HFFc6 (cell line): ENCODE results near the gene TUBA8. TPM values are rescaled to one million over a fixed set of nuclear protein-coding genes. Genes with fewer than 3 reads are reported as not detected.

ENCODE experiments used
- DNase-seq: peaks from one replicate; pipeline ENCODE4 v3.0.0-alpha.2; 2018
- H3K27ac Mint-ChIP-seq: 2 replicates; pipeline ENCODE4 v1.8.0; 2020; ENCODE audit warnings: mild to moderate bottlenecking, mixed read lengths
- H3K27me3 Mint-ChIP-seq: 2 replicates; pipeline ENCODE4 v1.8.0; 2021; ENCODE audit warnings: mild to moderate bottlenecking, moderate library complexity, mixed read lengths; ENCODE audit not compliant: insufficient read depth
- H3K36me3 Mint-ChIP-seq: 2 replicates; pipeline ENCODE4 v1.8.0; 2021; ENCODE audit warnings: low read depth, mixed read lengths
- H3K4me1 Mint-ChIP-seq: 2 replicates; pipeline ENCODE4 v1.8.0; 2020; ENCODE audit warnings: low read depth, mixed read lengths
- H3K4me3 Mint-ChIP-seq: 2 replicates; pipeline ENCODE4 v1.8.0; 2020; ENCODE audit warnings: mild to moderate bottlenecking, moderate library complexity, mixed read lengths
- H3K9me3 Mint-ChIP-seq: 2 replicates; pipeline ENCODE4 v1.8.0; 2020; ENCODE audit warnings: mild to moderate bottlenecking, mixed read lengths
- CTCF ChIP-seq: fragments of 200-600 bp; sonication (generic); IDR thresholded peaks from 2 replicates; pipeline ENCODE4 v1.5.0; 2021; ENCODE audit warnings: antibody characterized with exemption, mild to moderate bottlenecking
- total RNA-seq, 6 experiments: library from RNA; stranded (reverse); fragmentation: NEBNext Ultra II Directional; extraction: Animal tissue kit (Norgen Biotek cat#: 25700); gene quantifications; 2 replicates in 1 of 6; 3 replicates in 5 of 6; pipeline ENCODE4 v1.2.3, GENCODE V29; 2021

The TUBA8 gene
- total RNA-seq, 6 experiments from 2014 or later, result 0.14 to 0.43 (median 0.29) TPM

DNA sequence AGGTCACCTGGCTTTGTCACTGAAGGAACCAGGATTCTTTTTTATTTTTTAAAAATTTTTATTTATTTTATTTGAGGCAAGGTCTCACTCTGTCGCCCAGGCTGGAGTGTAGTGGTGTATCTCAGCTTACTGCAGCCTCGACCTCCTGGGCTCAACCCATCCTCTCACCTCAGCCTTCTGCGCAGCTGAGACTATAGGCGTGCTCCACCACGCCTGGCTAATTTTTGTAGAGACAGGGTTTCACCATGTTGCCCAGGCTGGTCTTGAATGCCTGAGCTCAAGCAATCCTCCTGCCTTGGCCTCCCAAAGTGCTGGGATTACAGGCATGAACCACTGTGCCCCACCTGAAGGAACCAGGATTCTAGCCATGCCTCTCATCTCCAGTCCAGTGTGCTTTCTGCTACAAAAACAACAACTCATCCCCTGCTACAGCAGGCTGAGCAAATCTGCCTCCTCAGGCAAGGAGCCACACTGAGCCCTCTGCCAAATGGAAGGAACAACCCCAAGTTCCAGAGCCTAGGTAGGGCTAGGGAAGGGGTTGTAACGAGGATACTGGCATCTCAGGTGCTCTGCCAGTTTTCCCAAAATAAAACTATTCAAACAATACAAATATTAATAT is 35.4 kb upstream of the TUBA8 start:
- Mint-ChIP-seq H3K36me3 (peaks cover 11% of the 10 kb centered on the region; the same call in 1 of the 2 replicates), H3K4me3 (no peak overlapping the region), H3K27me3 (no peaks in the 10 kb centered on the region; the same call in 1 of the 2 replicates), H3K4me1 (peaks cover 35% of the 10 kb centered on the region), H3K27ac (no peak overlapping the region), H3K9me3 (no peaks in the 10 kb centered on the region)
- DNase-seq, result no peak
- TF ChIP-seq CTCF, result no peak

DNA sequence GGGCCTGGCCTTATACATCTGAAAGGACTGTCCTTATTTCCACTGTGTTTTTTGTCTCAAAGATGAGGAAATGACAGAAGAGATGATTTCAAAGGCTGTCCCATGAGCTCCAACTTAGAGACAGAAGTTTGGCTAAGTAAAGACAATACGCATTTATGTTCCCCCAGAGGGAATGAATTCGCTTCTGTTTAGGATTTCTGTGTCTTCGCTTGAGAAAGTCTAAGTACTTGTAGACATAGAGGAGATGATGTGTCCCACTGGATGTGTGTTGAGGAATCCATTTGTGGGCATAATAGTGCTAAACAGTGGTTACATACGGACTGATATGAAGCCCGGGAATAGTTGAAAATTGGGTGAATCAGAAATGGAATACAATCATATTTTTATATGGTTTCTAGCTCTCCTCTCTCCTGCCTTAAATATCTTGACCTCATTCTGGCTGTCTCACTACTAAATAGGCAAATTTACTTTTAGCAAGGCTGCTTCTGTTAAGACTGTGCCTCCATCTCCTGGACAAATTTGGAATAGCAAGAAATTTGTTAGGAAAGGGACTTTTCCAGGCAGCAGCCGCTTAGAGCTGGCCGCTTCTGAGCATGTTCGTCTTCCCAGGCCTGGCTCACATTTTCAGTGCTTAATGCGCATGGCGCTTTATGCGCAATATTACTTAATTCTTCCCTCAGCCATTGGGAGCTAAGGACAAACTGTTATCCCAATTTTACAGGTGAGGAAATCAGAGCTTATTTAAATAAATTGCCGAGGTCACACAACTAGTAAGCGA is 34.7 kb upstream of the TUBA8 start:
- peaks cover 16% of the 10 kb centered on the region for H3K36me3 Mint-ChIP-seq
- H3K27me3 Mint-ChIP-seq, result no peaks in the 10 kb centered on the region; the same call in none of the 2 replicates
- H3K9me3 Mint-ChIP-seq, result no peaks in the 10 kb centered on the region
- H3K4me3 Mint-ChIP-seq, result peak overlapping the region; percentile 74
- DNase-seq, result peak; percentile 90
- H3K27ac Mint-ChIP-seq, result peak overlapping the region; percentile 77
- H3K4me1 Mint-ChIP-seq, result peaks cover 35% of the 10 kb centered on the region
- TF ChIP-seq CTCF, result peak; percentile 93

DNA sequence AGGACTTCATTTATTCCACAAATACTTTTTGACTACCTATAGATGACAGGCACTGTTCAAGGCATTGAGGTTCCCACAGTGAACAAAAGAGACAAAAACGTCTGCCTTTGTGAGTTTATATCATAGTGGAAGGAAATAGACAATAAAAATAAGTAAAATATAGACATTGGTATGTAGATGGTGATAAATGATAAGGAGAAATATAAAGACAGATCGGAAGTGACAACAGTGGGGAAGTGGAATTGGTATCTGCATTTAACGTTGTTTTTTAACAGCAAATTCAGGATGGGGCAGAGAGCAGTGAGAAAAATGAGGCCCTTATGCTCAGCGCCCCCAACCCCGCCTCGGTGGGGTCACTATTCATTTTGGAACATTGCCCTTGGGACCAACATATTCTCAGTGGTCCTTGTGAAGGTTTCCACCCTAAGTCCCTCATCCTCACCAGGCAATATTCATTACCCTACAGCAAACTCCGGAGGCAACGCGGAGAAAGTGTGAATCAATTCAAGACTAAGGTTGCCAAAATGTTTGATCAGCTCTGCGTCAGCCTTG is 33.4 kb upstream of the TUBA8 start:
- H3K4me3 Mint-ChIP-seq, result peak overlapping the region; percentile 99
- H3K27ac Mint-ChIP-seq, result peak overlapping the region; percentile 94
- H3K9me3 Mint-ChIP-seq, result no peaks in the 10 kb centered on the region
- H3K36me3 Mint-ChIP-seq, result peaks cover 29% of the 10 kb centered on the region
- no peaks in the 10 kb centered on the region; the same call in none of the 2 replicates for H3K27me3 Mint-ChIP-seq
- no peak for TF ChIP-seq CTCF
- no peak for DNase-seq
- peaks cover 40% of the 10 kb centered on the region for H3K4me1 Mint-ChIP-seq

GRCh38 chr22:18077639-18078328 is 32.8 kb upstream of the TUBA8 start, which contains the start of gene PEX26:
Gene PEX26, plus strand, starts transcription at chr22:18077990. Its CDS starts 387 bp downstream, at chr22:18078377.
- peak; percentile 93 for DNase-seq
- H3K27me3 Mint-ChIP-seq, result no peaks in the 10 kb centered on the region; the same call in none of the 2 replicates
- peak within 1 kb of the TSS; percentile 99 for H3K4me3 Mint-ChIP-seq
- H3K36me3 Mint-ChIP-seq, result peaks cover 33% of the 10 kb centered on the region
- H3K27ac Mint-ChIP-seq, result peak within 1 kb of the TSS; percentile 94
- no peak for TF ChIP-seq CTCF
- peaks cover 45% of the 10 kb centered on the region for H3K4me1 Mint-ChIP-seq
- no peaks in the 10 kb centered on the region for H3K9me3 Mint-ChIP-seq

DNA sequence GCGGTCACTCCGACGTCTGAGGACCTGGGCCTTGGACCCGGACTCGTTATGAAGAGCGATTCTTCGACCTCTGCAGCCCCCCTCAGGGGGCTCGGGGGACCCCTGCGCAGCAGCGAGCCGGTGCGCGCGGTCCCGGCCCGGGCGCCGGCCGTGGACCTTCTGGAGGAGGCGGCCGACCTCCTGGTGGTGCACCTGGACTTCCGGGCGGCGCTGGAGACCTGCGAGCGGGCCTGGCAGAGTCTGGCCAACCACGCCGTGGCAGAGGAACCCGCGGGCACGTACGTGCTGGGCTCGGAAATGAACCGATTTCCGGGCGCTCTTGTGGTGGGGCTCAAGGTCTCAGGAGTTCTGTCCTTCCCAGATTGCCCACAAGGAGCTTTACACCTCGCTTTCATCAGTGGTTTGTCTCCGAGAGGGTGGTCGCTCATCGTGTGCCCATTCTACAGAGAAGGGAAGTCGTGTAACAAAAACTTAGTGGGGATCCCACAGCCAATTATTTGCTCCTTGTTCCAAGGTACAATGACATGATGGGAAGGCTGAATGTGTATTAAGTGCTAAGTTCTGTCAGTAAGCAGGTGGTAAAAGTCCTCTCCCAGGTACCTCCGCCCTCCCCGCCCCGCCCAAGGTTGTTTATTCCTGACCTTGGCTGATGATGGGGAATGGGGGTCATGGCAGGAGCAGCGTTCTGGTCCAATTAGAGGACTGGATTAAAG is 32.1 kb upstream of the TUBA8 start:
- peak; percentile 31 for DNase-seq
- peak overlapping the region; percentile 99 for H3K4me3 Mint-ChIP-seq
- peaks cover 45% of the 10 kb centered on the region for H3K4me1 Mint-ChIP-seq

More for the DNA sequence above, 32.1 kb upstream of the TUBA8 start:
- H3K36me3 Mint-ChIP-seq, result peaks cover 33% of the 10 kb centered on the region
- no peaks in the 10 kb centered on the region for H3K9me3 Mint-ChIP-seq
- peak; percentile 59 for TF ChIP-seq CTCF
- H3K27ac Mint-ChIP-seq, result peak overlapping the region; percentile 94
- no peaks in the 10 kb centered on the region; the same call in none of the 2 replicates for H3K27me3 Mint-ChIP-seq
